ENCODE results near the gene SCYGR1.

DNA sequence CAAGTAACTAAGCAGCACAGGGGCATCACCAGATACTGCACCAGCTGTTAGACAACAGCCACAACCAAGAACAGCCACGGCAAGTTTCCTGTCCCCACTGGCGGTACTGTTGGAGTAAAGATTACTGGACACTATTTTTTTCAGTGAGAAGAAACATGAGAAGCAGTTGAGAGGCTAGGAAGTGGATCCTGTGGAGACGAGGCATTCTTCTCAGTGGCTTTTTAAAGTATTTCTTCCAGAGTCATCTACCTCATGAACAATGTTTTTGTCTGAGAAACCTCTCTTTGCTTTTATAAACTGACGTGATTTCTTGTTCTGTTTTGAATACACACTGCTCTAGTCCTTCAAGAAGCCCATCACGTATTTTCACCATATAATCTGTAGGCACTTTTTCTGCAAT is 27.4 kb downstream of the SCYGR1 start:
- TF ChIP-seq POLR2A (IDR thresholded peaks at IDR 0.05), result no peak
- no peak for TF ChIP-seq CTCF (IDR thresholded peaks at IDR 0.05)

All from body of pancreas (tissue), 4 donors.